T47D (cell line): ENCODE measurements around the gene PKN3.
"Not testable (repeated sequence)": the region's sequence is repeated elsewhere in the genome, so short reads cannot be mapped to it uniquely, and the experiment has no call there.

Experiments
- DNase-seq, 2 experiments: peaks; one replicate each; pipeline versions ENCODE4 v3.0.0 to v3.0.0-alpha.2; 2011 to 2012; ENCODE audit warnings: low read depth in 1 of 2, low spot score in 1 of 2
- JUND ChIP-seq: IDR thresholded peaks from 2 replicates; pipeline ENCODE4 v1.6.1; 2012; ENCODE audit warnings: low read depth
- in situ Hi-C: cut with HindIII; loops from 2 replicates; pipeline ENCODE4 v1.10.0; 2016; ENCODE audit warnings: low sequenced_read_pairs, low pct_unique_long_range_greater_than_20kb

The PKN3 gene

GRCh38 chr9:128702445-128702948, at the start of gene PKN3:
PKN3 (plus strand) TSS chr9:128702503; CDS start chr9:128702916, 413 bp downstream.
- no peak for TF ChIP-seq JUND
- peak; percentile 92 to 99 for DNase-seq
- in situ Hi-C loops: no loop called here

- in situ Hi-C loops: no loop called here
- no peak for TF ChIP-seq JUND
- DNase-seq: no peak
Measured at GRCh38 chr9:128653908-128654307, 48.4 kb upstream of the PKN3 start.

GRCh38 chr9:128654481-128654880, 47.8 kb upstream of the PKN3 start:
- TF ChIP-seq JUND: no peak
- in situ Hi-C loops: no loop called here
- no peak for DNase-seq

- no peak for TF ChIP-seq JUND
- in situ Hi-C loops: no loop called here
- DNase-seq: peak; percentile 98
Measured at GRCh38 chr9:128656416-128657343, 45.6 kb upstream of the PKN3 start, which contains the start of gene DYNC2I2. DYNC2I2 (minus strand) TSS chr9:128656847; CDS start chr9:128656726, 121 bp downstream.

GRCh38 chr9:128657344-128657704, 45.0 kb upstream of the PKN3 start:
- no peak for DNase-seq
- in situ Hi-C loops: no loop called here
- no peak for TF ChIP-seq JUND

GRCh38 chr9:128657796-128658195, 44.5 kb upstream of the PKN3 start:
- no peak for DNase-seq
- TF ChIP-seq JUND: no peak
- in situ Hi-C loops: no loop called here

- DNase-seq, in situ Hi-C loops: not testable (repeated sequence)
Measured at GRCh38 chr9:128666481-128666941, 35.8 kb upstream of the PKN3 start.

- TF ChIP-seq JUND: no peak
- in situ Hi-C loops: no loop called here
- DNase-seq: no peak
Measured at GRCh38 chr9:128669786-128670185, 32.5 kb upstream of the PKN3 start.

- no peak for DNase-seq
Measured at GRCh38 chr9:128675382-128675781, 26.9 kb upstream of the PKN3 start.

GRCh38 chr9:128677794-128678193, 24.5 kb upstream of the PKN3 start:
- no peak for DNase-seq
- in situ Hi-C loops: no loop called here

More at GRCh38 chr9:128675382-128675781, 26.9 kb upstream of the PKN3 start:
- no peak for TF ChIP-seq JUND
- in situ Hi-C loops: no loop called here

GRCh38 chr9:128683340-128684064, 18.8 kb upstream of the PKN3 start:
- DNase-seq: peak in 1 of 2 experiments; percentile 67
- TF ChIP-seq JUND: no peak
- in situ Hi-C loops: no loop called here

More at GRCh38 chr9:128677794-128678193, 24.5 kb upstream of the PKN3 start:
- no peak for TF ChIP-seq JUND

- no peak for DNase-seq
- TF ChIP-seq JUND: no peak
- in situ Hi-C loops: no loop called here
Measured at GRCh38 chr9:128684065-128684324, 18.3 kb upstream of the PKN3 start.
